HAP-1 (cell line): ENCODE results near the gene FOSL2.
"Not testable (repeated sequence)": the region's sequence is repeated elsewhere in the genome, so short reads cannot be mapped to it uniquely, and the experiment has no call there.

ENCODE experiments used
- DNase-seq, 2 experiments: peaks; one replicate each; pipeline ENCODE4 v3.0.0-alpha.2; 2016 to 2020; ENCODE audit warnings: low spot score in 2 of 2
- H3K27me3 ChIP-seq: fragments of 250-450 bp; sonication (Bioruptor Pico); 2 replicates; pipeline ENCODE4 v1.5.1; 2020; ENCODE audit warnings: low read depth, mild to moderate bottlenecking, moderate library complexity
- H3K36me3 ChIP-seq: fragments of 250-450 bp; sonication (Bioruptor Pico); replicated peaks from 2 replicates; pipeline ENCODE4 v1.5.1; 2020; ENCODE audit warnings: mild to moderate bottlenecking
- H3K4me1 ChIP-seq: fragments of 250-450 bp; sonication (Bioruptor Pico); 2 replicates; pipeline ENCODE4 v1.5.1; 2020; ENCODE audit warnings: mild to moderate bottlenecking
- H3K4me3 ChIP-seq: fragments of 250-450 bp; sonication (Bioruptor Pico); 2 replicates; pipeline ENCODE4 v1.5.1; 2020; ENCODE audit warnings: mild to moderate bottlenecking, moderate library complexity
- H3K9me3 ChIP-seq: fragments of 250-450 bp; sonication (Bioruptor Pico); 2 replicates; pipeline ENCODE4 v1.5.1; 2020; ENCODE audit warnings: mild to moderate bottlenecking, moderate library complexity
- in situ Hi-C: fragments of 300-500 bp; cut with MboI; formaldehyde crosslinking; loops from 3 replicates; pipeline ENCODE4 v1.14.3; 2020; ENCODE audit warnings: low sequenced_read_pairs, inconsistent platforms, mixed read lengths

FOSL2 gene

GRCh38 chr2:28361991-28362710, 30.5 kb upstream of the FOSL2 start:
- Histone ChIP-seq H3K36me3 (no peaks in the 10 kb centered on the region), H3K4me1 (no peaks in the 10 kb centered on the region), H3K9me3 (no peaks in the 10 kb centered on the region), H3K27me3 (no peaks in the 10 kb centered on the region), H3K4me3 (no peak overlapping the region)
- no peak for DNase-seq
- in situ Hi-C loops, result no loop called here

GRCh38 chr2:28362991-28363521, 29.6 kb upstream of the FOSL2 start:
- H3K36me3 ChIP-seq, result no peaks in the 10 kb centered on the region
- no peaks in the 10 kb centered on the region for H3K4me1 ChIP-seq
- no peak for DNase-seq
- H3K4me3 ChIP-seq, result no peak overlapping the region
- no peaks in the 10 kb centered on the region for H3K9me3 ChIP-seq
- in situ Hi-C loops, result no loop called here
- no peaks in the 10 kb centered on the region for H3K27me3 ChIP-seq

- in situ Hi-C loops, result no loop called here
- no peak overlapping the region for H3K4me3 ChIP-seq
- H3K27me3 ChIP-seq, result no peaks in the 10 kb centered on the region
- H3K9me3 ChIP-seq, result no peaks in the 10 kb centered on the region
- DNase-seq, result no peak
- no peaks in the 10 kb centered on the region for H3K4me1 ChIP-seq
- H3K36me3 ChIP-seq, result no peaks in the 10 kb centered on the region
These were observed 28.9 kb upstream of the FOSL2 start for GRCh38 chr2:28363686-28364280.

GRCh38 chr2:28364610-28365009, 28.0 kb upstream of the FOSL2 start:
- DNase-seq, result no peak
- in situ Hi-C loops, result no loop called here
- no peaks in the 10 kb centered on the region for H3K36me3 ChIP-seq
- no peaks in the 10 kb centered on the region for H3K4me1 ChIP-seq
- no peaks in the 10 kb centered on the region for H3K27me3 ChIP-seq
- no peaks in the 10 kb centered on the region for H3K9me3 ChIP-seq
- no peak overlapping the region for H3K4me3 ChIP-seq

GRCh38 chr2:28365158-28365557, 27.5 kb upstream of the FOSL2 start:
- no peak overlapping the region for H3K4me3 ChIP-seq
- no peaks in the 10 kb centered on the region for H3K27me3 ChIP-seq
- in situ Hi-C loops, result no loop called here

GRCh38 chr2:28366149-28366495, 26.5 kb upstream of the FOSL2 start:
- no peak overlapping the region for H3K4me3 ChIP-seq
- no peaks in the 10 kb centered on the region for H3K27me3 ChIP-seq
- no peak for DNase-seq
- no peaks in the 10 kb centered on the region for H3K36me3 ChIP-seq
- in situ Hi-C loops, result no loop called here
- no peaks in the 10 kb centered on the region for H3K9me3 ChIP-seq
- H3K4me1 ChIP-seq, result no peaks in the 10 kb centered on the region

More at GRCh38 chr2:28365158-28365557, 27.5 kb upstream of the FOSL2 start:
- Histone ChIP-seq H3K36me3 (no peaks in the 10 kb centered on the region), H3K9me3 (no peaks in the 10 kb centered on the region), H3K4me1 (no peaks in the 10 kb centered on the region)
- DNase-seq, result no peak

- no peaks in the 10 kb centered on the region for H3K36me3 ChIP-seq
- in situ Hi-C loops, result no loop called here
- no peaks in the 10 kb centered on the region for H3K4me1 ChIP-seq
- H3K4me3 ChIP-seq, result no peak overlapping the region
- H3K27me3 ChIP-seq, result no peaks in the 10 kb centered on the region
- H3K9me3 ChIP-seq, result no peaks in the 10 kb centered on the region
- DNase-seq, result no peak
These were observed 26.0 kb upstream of the FOSL2 start for GRCh38 chr2:28366496-28367282.

- no peaks in the 10 kb centered on the region for H3K36me3 ChIP-seq
- H3K9me3 ChIP-seq, result no peaks in the 10 kb centered on the region
- no peaks in the 10 kb centered on the region for H3K27me3 ChIP-seq
- no peaks in the 10 kb centered on the region for H3K4me1 ChIP-seq
- H3K4me3 ChIP-seq, result no peak overlapping the region
- DNase-seq, result no peak
- in situ Hi-C loops, result no loop called here
These were observed 24.8 kb upstream of the FOSL2 start for GRCh38 chr2:28367667-28368356.

GRCh38 chr2:28368357-28368798, 24.3 kb upstream of the FOSL2 start:
- DNase-seq, result no peak
- Histone ChIP-seq H3K4me3 (no peak overlapping the region), H3K27me3 (0 out of 2 replicates have a peak, but pooled peaks cover under 1% of the 10 kb centered on the region), H3K36me3 (no peaks in the 10 kb centered on the region), H3K9me3 (no peaks in the 10 kb centered on the region), H3K4me1 (no peaks in the 10 kb centered on the region)
- in situ Hi-C loops, result no loop called here

GRCh38 chr2:28369358-28369757, 23.3 kb upstream of the FOSL2 start:
- in situ Hi-C loops, result no loop called here
- Histone ChIP-seq H3K27me3 (0 out of 2 replicates have a peak, but pooled peaks cover 3% of the 10 kb centered on the region), H3K9me3 (no peaks in the 10 kb centered on the region), H3K4me1 (no peaks in the 10 kb centered on the region), H3K4me3 (no peak overlapping the region), H3K36me3 (no peaks in the 10 kb centered on the region)
- no peak for DNase-seq

- Histone ChIP-seq H3K36me3 (no peaks in the 10 kb centered on the region), H3K4me3 (no peak overlapping the region), H3K4me1 (no peaks in the 10 kb centered on the region), H3K27me3 (0 out of 2 replicates have a peak, but pooled peaks cover 3% of the 10 kb centered on the region), H3K9me3 (no peaks in the 10 kb centered on the region)
- DNase-seq, result no peak
- in situ Hi-C loops, result no loop called here
These were observed 22.3 kb upstream of the FOSL2 start for GRCh38 chr2:28370354-28370753.

- H3K4me3 ChIP-seq, in situ Hi-C loops, H3K27me3 ChIP-seq, H3K4me1 ChIP-seq, H3K36me3 ChIP-seq, H3K9me3 ChIP-seq, DNase-seq: not testable (repeated sequence)
These were observed 20.9 kb upstream of the FOSL2 start for GRCh38 chr2:28371728-28372127.

- in situ Hi-C loops, result no loop called here
- Histone ChIP-seq H3K36me3 (no peaks in the 10 kb centered on the region), H3K4me3 (no peak overlapping the region), H3K9me3 (no peaks in the 10 kb centered on the region), H3K4me1 (no peaks in the 10 kb centered on the region), H3K27me3 (0 out of 2 replicates have a peak, but pooled peaks cover 3% of the 10 kb centered on the region)
- no peak for DNase-seq
These were observed 18.8 kb upstream of the FOSL2 start for GRCh38 chr2:28373854-28374253.
